ENCODE measurements around the gene CORIN. TPM values are rescaled to one million over a fixed set of nuclear protein-coding genes. Genes with fewer than 3 reads are reported as not detected.

CORIN gene
- total RNA-seq, 1 experiment from 2014 or later, result 3.5 TPM

DNA sequence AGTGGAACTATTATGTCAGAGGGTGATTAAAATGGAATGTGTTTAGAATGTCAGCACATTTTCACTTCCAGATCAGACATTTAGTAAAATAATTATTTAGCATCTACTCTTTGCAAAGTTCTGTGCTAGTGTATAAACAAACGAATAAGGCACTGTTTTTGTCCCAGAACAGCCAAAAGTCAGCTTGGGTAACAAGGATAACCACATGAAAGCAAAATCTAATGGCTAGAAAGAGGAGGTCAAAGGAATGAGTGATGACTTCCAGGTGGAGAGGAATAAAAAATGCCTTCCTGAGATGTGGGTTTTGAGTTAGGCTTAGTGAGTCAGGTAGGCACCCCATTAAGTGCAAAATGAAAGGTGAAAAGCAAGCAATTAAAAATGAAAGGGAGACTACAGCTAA lies 240.2 kb downstream of the CORIN start:
- Histone ChIP-seq H2AFZ (ENCODE audit: low read depth, low read length, poor library complexity, severe bottlenecking) (no peak overlapping the region), H3K9ac (ENCODE audit: low read length) (no peak overlapping the region), H3K9me3 (ENCODE audit: control insufficient read depth in 1 of 2, insufficient read depth in 1 of 2, low read depth in 1 of 2, low read length in 2 of 2) (no peaks in the 10 kb centered on the region), H3K4me1 (ENCODE audit: control insufficient read depth in 1 of 2, insufficient read depth in 2 of 2, low read length in 2 of 2) (no peaks in the 10 kb centered on the region), H3K36me3 (ENCODE audit: control insufficient read depth in 1 of 2, insufficient read depth in 2 of 2, low read length in 2 of 2) (no peaks in the 10 kb centered on the region), H3K27ac (ENCODE audit: low read depth, low read length) (no peak overlapping the region), H3K4me2 (ENCODE audit: low read length) (no peak overlapping the region), H4K20me1 (ENCODE audit: insufficient read depth) (no peaks in the 10 kb centered on the region), H3K9me2 (ENCODE audit: insufficient read depth) (no peaks in the 10 kb centered on the region), H3K4me3 (replicated peaks in 1 of 2; ENCODE audit: low read depth in 1 of 2, low read length in 2 of 2) (no peak overlapping the region), H3K79me2 (ENCODE audit: insufficient read depth, low read length) (no peaks in the 10 kb centered on the region), H3K27me3 (ENCODE audit: insufficient read depth, low read length) (no peaks in the 10 kb centered on the region)
- ChIA-PET RAD21 (ENCODE audit: low non-redundant PET in 1 of 2, low total read pairs in 2 of 2, uncharacterized antibody in 2 of 2, unreplicated experiment in 2 of 2) (no interaction called here), POLR2A (no interaction called here), CTCF (no interaction called here)
- ATAC-seq (no peak), DNase-seq (ENCODE audit: low read depth, low spot score) (no peak)
- TF ChIP-seq ZNF274 (IDR thresholded peaks at IDR 0.05; ENCODE audit: low read depth, low read length), result no peak
- no TSS peak for BruUV-seq (replicated peaks)
- intact Hi-C loops (cut with micrococcal nuclease), result no loop called here

DNA sequence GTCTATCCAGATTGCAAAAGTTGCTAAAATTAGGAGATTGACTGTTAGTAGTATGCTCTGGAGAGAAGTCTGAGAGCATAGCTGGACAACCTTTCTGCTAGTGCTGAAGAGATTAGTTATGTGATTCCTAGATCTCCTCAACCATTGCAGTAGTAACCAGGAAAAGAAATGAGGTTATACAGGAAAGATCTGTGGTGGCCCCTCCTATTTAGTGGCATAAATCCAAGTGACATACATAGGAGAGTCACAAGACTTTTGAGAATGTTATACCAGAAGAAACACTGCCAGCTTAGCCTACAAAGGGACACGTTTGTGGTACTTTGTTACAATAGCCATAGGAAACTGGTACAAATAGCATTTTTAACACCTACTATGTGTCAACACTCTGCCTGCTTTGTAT lies 247.5 kb downstream of the CORIN start:
- Histone ChIP-seq H3K9me3 (ENCODE audit: control insufficient read depth in 1 of 2, insufficient read depth in 1 of 2, low read depth in 1 of 2, low read length in 2 of 2) (no peaks in the 10 kb centered on the region), H3K9ac (ENCODE audit: low read length) (no peak overlapping the region), H3K27me3 (ENCODE audit: insufficient read depth, low read length) (no peaks in the 10 kb centered on the region), H3K36me3 (ENCODE audit: control insufficient read depth in 1 of 2, insufficient read depth in 2 of 2, low read length in 2 of 2) (no peaks in the 10 kb centered on the region), H3K4me1 (ENCODE audit: control insufficient read depth in 1 of 2, insufficient read depth in 2 of 2, low read length in 2 of 2) (no peaks in the 10 kb centered on the region), H3K27ac (ENCODE audit: low read depth, low read length) (no peak overlapping the region), H3K4me3 (replicated peaks in 1 of 2; ENCODE audit: low read depth in 1 of 2, low read length in 2 of 2) (no peak overlapping the region), H4K20me1 (ENCODE audit: insufficient read depth) (no peaks in the 10 kb centered on the region), H3K4me2 (ENCODE audit: low read length) (no peak overlapping the region), H3K9me2 (ENCODE audit: insufficient read depth) (no peaks in the 10 kb centered on the region), H3K79me2 (ENCODE audit: insufficient read depth, low read length) (no peaks in the 10 kb centered on the region), H2AFZ (ENCODE audit: low read depth, low read length, poor library complexity, severe bottlenecking) (no peak overlapping the region)
- ChIA-PET CTCF (no interaction called here), POLR2A (no interaction called here), RAD21 (ENCODE audit: low non-redundant PET in 1 of 2, low total read pairs in 2 of 2, uncharacterized antibody in 2 of 2, unreplicated experiment in 2 of 2) (no interaction called here)
- DNase-seq (ENCODE audit: low read depth, low spot score) (no peak), ATAC-seq (no peak)
- intact Hi-C loops (cut with micrococcal nuclease), result no loop called here
- no TSS peak for BruUV-seq (replicated peaks)
- TF ChIP-seq, protein P1, sequence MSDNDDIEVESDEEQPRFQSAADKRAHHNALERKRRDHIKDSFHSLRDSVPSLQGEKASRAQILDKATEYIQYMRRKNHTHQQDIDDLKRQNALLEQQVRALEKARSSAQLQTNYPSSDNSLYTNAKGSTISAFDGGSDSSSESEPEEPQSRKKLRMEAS (IDR thresholded peaks at IDR 0.05), result no peak
- TF ChIP-seq, protein P2, sequence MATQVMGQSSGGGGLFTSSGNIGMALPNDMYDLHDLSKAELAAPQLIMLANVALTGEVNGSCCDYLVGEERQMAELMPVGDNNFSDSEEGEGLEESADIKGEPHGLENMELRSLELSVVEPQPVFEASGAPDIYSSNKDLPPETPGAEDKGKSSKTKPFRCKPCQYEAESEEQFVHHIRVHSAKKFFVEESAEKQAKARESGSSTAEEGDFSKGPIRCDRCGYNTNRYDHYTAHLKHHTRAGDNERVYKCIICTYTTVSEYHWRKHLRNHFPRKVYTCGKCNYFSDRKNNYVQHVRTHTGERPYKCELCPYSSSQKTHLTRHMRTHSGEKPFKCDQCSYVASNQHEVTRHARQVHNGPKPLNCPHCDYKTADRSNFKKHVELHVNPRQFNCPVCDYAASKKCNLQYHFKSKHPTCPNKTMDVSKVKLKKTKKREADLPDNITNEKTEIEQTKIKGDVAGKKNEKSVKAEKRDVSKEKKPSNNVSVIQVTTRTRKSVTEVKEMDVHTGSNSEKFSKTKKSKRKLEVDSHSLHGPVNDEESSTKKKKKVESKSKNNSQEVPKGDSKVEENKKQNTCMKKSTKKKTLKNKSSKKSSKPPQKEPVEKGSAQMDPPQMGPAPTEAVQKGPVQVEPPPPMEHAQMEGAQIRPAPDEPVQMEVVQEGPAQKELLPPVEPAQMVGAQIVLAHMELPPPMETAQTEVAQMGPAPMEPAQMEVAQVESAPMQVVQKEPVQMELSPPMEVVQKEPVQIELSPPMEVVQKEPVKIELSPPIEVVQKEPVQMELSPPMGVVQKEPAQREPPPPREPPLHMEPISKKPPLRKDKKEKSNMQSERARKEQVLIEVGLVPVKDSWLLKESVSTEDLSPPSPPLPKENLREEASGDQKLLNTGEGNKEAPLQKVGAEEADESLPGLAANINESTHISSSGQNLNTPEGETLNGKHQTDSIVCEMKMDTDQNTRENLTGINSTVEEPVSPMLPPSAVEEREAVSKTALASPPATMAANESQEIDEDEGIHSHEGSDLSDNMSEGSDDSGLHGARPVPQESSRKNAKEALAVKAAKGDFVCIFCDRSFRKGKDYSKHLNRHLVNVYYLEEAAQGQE (IDR thresholded peaks at IDR 0.05; ENCODE audit: low read depth), result no peak
- TF ChIP-seq FOSL1 (IDR thresholded peaks at IDR 0.05; ENCODE audit: low read depth) (no peak), SRF (IDR thresholded peaks at IDR 0.05; ENCODE audit: low read depth) (no peak), SIN3A (IDR thresholded peaks at IDR 0.05; ENCODE audit: low read depth) (no peak), EZH2 (IDR thresholded peaks at IDR 0.05) (no peak), CEBPB (IDR thresholded peaks at IDR 0.05; ENCODE audit: low read depth) (no peak), JUND (IDR thresholded peaks at IDR 0.05) (no peak), POLR2AphosphoS5 (IDR thresholded peaks at IDR 0.05; ENCODE audit: low read depth, low read length) (no peak), SP1 (IDR thresholded peaks at IDR 0.05; ENCODE audit: low read depth) (no peak), EZH2phosphoT487 (IDR thresholded peaks at IDR 0.05; ENCODE audit: borderline replicate concordance) (no peak), ELF1 (IDR thresholded peaks at IDR 0.05; ENCODE audit: borderline replicate concordance, low read depth) (no peak), ZNF274 (IDR thresholded peaks at IDR 0.05; ENCODE audit: low read depth, low read length) (no peak)
- TF ChIP-seq, protein P3, sequence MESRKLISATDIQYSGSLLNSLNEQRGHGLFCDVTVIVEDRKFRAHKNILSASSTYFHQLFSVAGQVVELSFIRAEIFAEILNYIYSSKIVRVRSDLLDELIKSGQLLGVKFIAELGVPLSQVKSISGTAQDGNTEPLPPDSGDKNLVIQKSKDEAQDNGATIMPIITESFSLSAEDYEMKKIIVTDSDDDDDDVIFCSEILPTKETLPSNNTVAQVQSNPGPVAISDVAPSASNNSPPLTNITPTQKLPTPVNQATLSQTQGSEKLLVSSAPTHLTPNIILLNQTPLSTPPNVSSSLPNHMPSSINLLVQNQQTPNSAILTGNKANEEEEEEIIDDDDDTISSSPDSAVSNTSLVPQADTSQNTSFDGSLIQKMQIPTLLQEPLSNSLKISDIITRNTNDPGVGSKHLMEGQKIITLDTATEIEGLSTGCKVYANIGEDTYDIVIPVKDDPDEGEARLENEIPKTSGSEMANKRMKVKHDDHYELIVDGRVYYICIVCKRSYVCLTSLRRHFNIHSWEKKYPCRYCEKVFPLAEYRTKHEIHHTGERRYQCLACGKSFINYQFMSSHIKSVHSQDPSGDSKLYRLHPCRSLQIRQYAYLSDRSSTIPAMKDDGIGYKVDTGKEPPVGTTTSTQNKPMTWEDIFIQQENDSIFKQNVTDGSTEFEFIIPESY (IDR thresholded peaks at IDR 0.05; ENCODE audit: extremely low read depth, insufficient replicate concordance, low read length), result no peak
- TF ChIP-seq, protein P4, sequence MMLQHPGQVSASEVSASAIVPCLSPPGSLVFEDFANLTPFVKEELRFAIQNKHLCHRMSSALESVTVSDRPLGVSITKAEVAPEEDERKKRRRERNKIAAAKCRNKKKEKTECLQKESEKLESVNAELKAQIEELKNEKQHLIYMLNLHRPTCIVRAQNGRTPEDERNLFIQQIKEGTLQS (IDR thresholded peaks at IDR 0.05), result no peak

Data from HCT116 (cell line).